Activated T-cell treated with anti-CD3 and anti-CD28 coated beads for 1 hour (primary cell): Measurements from ENCODE around the gene CENPE.

ENCODE experiments used
- DNase-seq: peaks from one replicate; pipeline ENCODE4 v3.0.0-alpha.2; 2020; ENCODE audit warnings: low read depth

The CENPE gene

GRCh38 chr4:103123114-103123513, 75.0 kb downstream of the CENPE start:
- DNase-seq: no peak

GRCh38 chr4:103118166-103118565, 80.0 kb downstream of the CENPE start:
- no peak for DNase-seq

- no peak for DNase-seq
Observed at GRCh38 chr4:103111598-103111997, 86.5 kb downstream of the CENPE start.

- DNase-seq: no peak
Observed at GRCh38 chr4:103108542-103108941, 89.6 kb downstream of the CENPE start.

- no peak for DNase-seq
Observed at GRCh38 chr4:103105558-103106356, 92.4 kb downstream of the CENPE start.

- DNase-seq: no peak
Observed at GRCh38 chr4:103104886-103105285, 93.3 kb downstream of the CENPE start.

GRCh38 chr4:103100691-103101090, 97.5 kb downstream of the CENPE start:
- DNase-seq: no peak

- DNase-seq: peak; percentile 9
Observed at GRCh38 chr4:103099691-103100392, 98.3 kb downstream of the CENPE start, which contains the start of gene BDH2. TSS of gene BDH2 (minus strand) at chr4:103099834. CDS start at chr4:103096254, 3,580 bp downstream.

- DNase-seq: no peak
Observed at GRCh38 chr4:103098756-103099440, 99.2 kb downstream of the CENPE start.

- no peak for DNase-seq
Observed at GRCh38 chr4:103098341-103098740, 99.8 kb downstream of the CENPE start.

GRCh38 chr4:103097112-103097511, 101.0 kb downstream of the CENPE start:
- DNase-seq: no peak

GRCh38 chr4:103095080-103095479, 103.1 kb downstream of the CENPE start:
- DNase-seq: no peak

GRCh38 chr4:103092245-103092644, 105.9 kb downstream of the CENPE start:
- no peak for DNase-seq

- peak; percentile 8 for DNase-seq
Observed at GRCh38 chr4:103091601-103092223, 106.4 kb downstream of the CENPE start.

- DNase-seq: no peak
Observed at GRCh38 chr4:103089481-103089880, 108.7 kb downstream of the CENPE start.

- DNase-seq: no peak
Observed at GRCh38 chr4:103086551-103086950, 111.6 kb downstream of the CENPE start.

GRCh38 chr4:103085555-103086196, 112.5 kb downstream of the CENPE start:
- DNase-seq: no peak

- no peak for DNase-seq
Observed at GRCh38 chr4:103079621-103080020, 118.5 kb downstream of the CENPE start.

- peak; percentile 41 for DNase-seq
Observed at GRCh38 chr4:103076747-103077347, 121.3 kb downstream of the CENPE start, which contains the start of gene SLC9B2. TSS of gene SLC9B2 (minus strand) at chr4:103076761. CDS start at chr4:103067550, 9,211 bp downstream.

- DNase-seq: peak; percentile 45
Observed at GRCh38 chr4:103075894-103076746, 122.0 kb downstream of the CENPE start.
